GM12878 (cell line): ENCODE data around the gene NR1I3.
"Not testable (repeated sequence)": the region's sequence is repeated elsewhere in the genome, so short reads cannot be mapped to it uniquely, and the experiment has no call there.

ENCODE experiments used
- CTCF ChIP-seq, 3 experiments: IDR thresholded peaks in 2 of 3; conservative IDR thresholded peaks in 1 of 3; 2 replicates each; pipeline ENCODE4 v1.5.1; 2011; ENCODE audit warnings: low read depth in 3 of 3, low read length in 3 of 3, mild to moderate bottlenecking in 3 of 3, control low read depth in 2 of 3, moderate library complexity in 2 of 3, inconsistent platforms in 1 of 3, mixed read lengths in 1 of 3; ENCODE audit not compliant: control insufficient read depth in 2 of 3, insufficient read depth in 1 of 3; ENCODE audit errors: extremely low read depth in 1 of 3
- CUX1 ChIP-seq: IDR thresholded peaks from 2 replicates; pipeline ENCODE4 v1.6.1; 2012; ENCODE audit warnings: improper control_type of control experiment, low read depth, low read length; ENCODE audit not compliant: insufficient replicate concordance
- ESRRA ChIP-seq: IDR thresholded peaks from 2 replicates; pipeline ENCODE4 v1.6.1; 2012; ENCODE audit warnings: mild to moderate bottlenecking, low read length, improper control_type of control experiment
- EZH2 ChIP-seq: IDR thresholded peaks from 2 replicates; pipeline ENCODE4 v1.6.1; 2012; ENCODE audit warnings: low read depth, mild to moderate bottlenecking, control low read depth, inconsistent platforms, low read length, borderline replicate concordance; ENCODE audit not compliant: control insufficient read depth
- PAX8 ChIP-seq: fragments of 450-650 bp; IDR thresholded peaks from 2 replicates; pipeline ENCODE4 v1.6.1; 2017; ENCODE audit warnings: mild to moderate bottlenecking, moderate library complexity
- POLR2A ChIP-seq: IDR thresholded peaks from 2 replicates; pipeline ENCODE4 v1.6.1; 2011; ENCODE audit warnings: low read depth, mild to moderate bottlenecking, low read length
- RFX5 ChIP-seq: IDR thresholded peaks from 2 replicates; pipeline ENCODE4 v1.6.1; 2011; ENCODE audit warnings: low read depth, low read length, improper control_type of control experiment
- SMAD1 ChIP-seq: fragments of 450-650 bp; IDR thresholded peaks from 2 replicates; pipeline ENCODE4 v1.6.1; 2018; ENCODE audit warnings: mild to moderate bottlenecking, low read depth; ENCODE audit not compliant: partially characterized antibody

GRCh38 chr1:161250100-161250499 lies 12.1 kb upstream of the NR1I3 start:
- TF ChIP-seq POLR2A; PAX8; RFX5; EZH2; CTCF (IDR thresholded peaks at IDR 0.05 in 2 of 3, conservative IDR thresholded peaks at IDR 0.05 in 1 of 3; ENCODE audit: control insufficient read depth in 2 of 3, extremely low read depth in 1 of 3, insufficient read depth in 1 of 3, low read depth in 3 of 3, low read length in 3 of 3); ESRRA; SMAD1; CUX1: not testable (repeated sequence)
